GM18519 (cell line): Measurements from ENCODE around the gene PABPC1L.

ENCODE experiments used
- ATAC-seq: cut with Tn5 transposase; IDR thresholded peaks from one replicate; pipeline ENCODE4 v1.9.1; 2021; ENCODE audit warnings: mild to moderate bottlenecking, moderate library complexity; ENCODE audit not compliant: unreplicated experiment, low FRiP score

PABPC1L gene

DNA sequence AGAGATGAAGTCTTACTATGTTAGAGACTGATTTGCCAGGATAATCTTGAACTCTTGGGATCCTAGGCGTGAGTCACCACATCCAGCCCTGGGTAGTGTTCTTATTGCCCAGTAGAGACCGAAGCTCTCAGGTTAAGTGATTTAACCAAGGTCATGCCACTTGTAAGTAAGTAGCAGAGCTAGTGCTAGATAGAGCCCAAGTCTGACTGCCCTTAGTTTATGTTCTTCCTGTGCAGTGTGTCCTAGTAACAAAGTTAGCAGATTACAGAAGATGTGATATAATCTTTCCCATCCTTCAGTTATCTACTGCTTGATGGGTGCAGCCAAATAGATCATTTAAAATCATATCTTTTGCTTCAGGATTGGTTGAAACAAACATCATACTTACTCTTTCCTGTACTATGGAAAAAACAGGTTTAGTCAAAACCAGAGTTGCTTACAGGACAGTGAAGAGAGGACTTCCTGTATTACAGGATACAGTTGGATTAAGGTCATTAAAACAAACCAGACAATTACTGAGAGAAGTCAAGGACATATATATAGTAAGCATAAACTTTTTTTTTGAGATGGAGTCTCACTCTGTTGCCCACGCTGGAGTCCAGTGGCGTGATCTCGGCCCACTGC, 9.5 kb upstream of the PABPC1L start:
- ATAC-seq: no peak

DNA sequence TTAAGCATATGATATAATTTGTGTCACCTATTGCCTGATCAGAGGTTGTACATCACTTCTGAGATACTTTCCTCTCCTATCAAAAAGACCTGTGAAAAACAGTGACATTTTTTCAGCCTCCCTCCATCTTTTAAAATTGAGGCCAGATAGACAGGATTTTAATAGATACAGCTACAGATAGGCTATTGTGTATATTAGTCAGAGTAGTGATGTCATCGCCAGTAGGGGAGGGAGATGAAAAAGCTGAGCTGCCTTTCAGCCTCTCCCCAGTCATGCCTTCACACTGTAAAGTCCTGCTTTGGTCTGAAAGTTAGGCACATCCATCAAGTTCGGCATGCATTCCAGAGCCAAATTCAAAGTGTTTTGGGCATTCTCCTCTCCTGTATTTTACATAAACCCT, 7.9 kb upstream of the PABPC1L start:
- no peak for ATAC-seq

DNA sequence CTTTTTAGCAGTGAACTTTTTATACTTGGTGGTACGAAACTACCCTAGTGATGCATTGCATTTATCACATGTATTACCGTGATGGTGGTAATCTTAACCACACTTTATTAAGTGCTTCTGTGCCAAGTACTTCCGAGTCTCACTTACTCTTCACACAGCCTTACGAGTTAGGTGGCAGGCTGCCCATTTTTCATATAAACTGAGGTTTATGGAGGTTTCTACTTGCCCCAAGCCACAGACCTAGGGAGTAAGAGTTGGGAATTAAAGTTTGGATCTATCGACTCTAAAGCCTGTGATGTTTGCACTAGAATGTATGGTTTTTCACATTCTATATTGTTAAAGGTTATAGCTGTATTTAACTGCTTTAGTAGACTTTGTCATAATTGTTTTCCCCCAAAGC, 5.5 kb upstream of the PABPC1L start:
- no peak for ATAC-seq

DNA sequence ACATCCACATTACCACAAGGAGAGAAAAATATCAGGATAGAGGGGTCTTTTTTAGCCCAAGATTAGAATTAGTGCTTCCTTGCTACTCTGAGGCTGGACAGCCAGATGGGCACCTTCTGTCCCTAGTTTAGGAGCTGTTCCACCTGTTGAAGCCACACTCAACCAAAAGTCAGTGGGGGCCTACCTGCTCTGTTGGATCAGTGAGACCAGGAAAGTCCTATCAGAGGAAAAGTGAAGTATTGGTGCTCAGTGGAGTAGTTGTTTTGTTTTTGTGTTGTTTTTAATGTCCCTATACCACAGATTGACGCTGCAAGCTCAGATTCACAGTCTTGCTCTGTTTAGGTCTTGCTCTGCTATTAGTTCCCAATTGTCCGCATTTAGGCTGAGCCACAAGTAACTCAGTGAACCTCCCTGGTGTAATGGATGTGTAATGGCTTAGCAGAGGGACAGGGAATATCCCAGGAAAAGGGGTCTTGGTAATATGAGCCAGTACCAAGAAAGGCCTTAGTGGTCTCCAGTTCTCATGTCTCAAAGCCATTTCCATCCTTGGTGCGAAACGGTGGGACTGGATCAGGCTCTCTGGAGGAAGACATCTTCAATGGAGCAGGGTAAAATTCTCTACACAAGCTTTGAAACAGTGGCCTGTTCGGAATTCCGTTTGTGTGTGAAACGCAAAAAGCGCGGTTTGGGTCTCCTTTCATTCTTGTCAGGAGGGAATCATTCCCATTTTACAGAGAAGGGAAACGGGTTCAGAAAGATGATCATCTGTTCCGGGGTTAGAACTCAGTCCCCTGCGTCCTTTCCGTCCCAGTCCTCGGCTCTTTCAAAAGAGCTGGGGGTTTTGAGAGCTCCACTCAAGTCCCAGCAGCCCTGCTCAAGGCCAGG, 631 bp upstream of the PABPC1L start:
- ATAC-seq: no peak

DNA sequence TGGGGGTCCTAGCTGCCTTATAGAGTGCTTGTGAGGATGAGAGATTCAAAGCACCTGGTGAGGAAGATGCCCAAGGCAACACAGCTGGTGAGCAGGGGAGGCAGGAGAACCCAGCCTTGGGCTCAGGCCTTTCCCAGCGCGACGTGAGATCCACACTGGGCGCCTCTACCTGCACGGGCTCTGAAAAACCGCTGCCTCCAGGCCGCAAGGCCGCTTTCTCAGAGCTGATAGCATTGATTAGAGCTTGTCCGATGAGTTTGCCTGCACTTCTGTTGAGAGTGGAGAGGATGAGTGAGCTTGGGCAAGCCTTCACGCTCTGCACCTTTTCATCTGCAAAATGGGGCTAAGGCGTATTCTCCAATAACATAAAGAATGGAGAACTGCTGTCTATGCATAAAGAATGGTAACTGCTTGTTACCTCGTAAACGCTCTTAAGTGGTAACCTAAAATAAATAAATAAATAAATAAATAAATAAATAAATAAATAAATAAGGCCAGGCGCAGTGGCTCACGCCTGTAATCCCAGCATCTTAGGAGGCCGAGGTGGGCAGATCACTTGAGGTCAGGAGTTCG, 916 bp downstream of the PABPC1L start:
- no peak for ATAC-seq

DNA sequence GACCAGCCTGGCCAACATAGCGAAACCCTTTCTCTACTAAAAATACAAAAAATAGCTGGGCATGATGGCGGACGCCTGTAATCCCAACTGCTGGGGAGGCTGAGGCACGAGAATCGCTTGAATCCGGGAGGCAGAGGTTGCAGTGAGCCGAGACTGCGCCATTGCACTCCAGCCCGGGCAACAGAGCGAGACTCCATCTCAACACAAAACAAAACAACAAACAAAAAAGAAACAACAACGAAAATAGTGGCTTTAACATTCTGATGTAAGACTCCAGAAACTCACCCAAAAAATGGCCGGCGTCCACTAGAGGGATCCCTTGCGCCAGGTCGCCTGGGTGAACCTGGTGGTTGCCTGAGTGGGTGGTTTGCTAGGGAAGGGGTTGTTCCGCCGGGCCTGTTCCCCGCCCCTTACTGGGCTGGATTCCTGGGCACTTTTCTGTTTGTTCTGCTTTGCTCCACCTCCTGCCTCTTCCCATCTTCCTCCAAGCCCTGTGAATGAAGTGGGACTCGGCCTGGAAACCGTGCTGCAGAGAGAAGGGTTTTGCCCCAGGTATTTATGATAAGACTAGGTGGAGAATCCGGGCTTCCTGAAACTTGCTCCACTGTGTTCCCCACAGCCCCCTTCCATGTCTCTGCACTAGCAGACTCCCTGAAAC, 1.5 kb downstream of the PABPC1L start:
- ATAC-seq: no peak

DNA sequence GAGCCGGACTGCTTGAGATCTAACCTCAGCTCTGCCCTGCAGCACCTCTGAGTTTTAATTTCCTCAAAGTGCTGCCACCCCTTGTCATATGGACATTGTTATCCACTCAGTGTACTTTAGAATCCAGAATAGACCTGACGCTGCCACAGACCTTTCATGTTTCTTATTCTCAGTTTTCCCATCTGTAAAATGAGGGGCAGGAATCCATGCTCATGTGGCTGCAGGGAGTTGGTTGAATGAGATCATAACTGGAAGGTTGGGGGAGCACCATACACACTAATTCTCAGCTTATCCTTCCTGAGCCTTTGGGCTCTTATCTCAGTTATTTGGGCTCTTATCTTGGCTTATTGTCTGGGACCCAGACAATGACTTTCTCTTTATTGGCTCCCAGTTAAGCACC, 2.3 kb downstream of the PABPC1L start:
- ATAC-seq: no peak

DNA sequence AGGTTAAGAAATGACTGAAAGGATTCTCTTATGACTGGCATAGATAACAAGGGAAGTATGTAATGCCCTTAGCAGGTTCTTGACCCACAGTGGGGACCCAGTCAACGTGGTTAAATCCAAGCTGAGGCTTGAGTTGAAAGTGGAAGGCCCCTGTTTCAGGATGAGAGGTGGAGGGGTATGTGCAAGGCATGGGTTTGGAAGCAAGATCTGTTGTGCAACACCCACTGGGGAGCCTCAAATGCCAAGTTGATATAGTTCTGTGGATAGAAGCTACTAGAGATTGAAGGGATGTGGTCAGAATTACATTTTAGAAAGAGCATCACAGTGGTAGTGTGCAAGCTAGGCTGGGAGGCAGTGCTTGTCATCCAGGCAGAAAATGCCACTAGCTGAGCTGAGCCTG, 5.1 kb downstream of the PABPC1L start:
- no peak for ATAC-seq

DNA sequence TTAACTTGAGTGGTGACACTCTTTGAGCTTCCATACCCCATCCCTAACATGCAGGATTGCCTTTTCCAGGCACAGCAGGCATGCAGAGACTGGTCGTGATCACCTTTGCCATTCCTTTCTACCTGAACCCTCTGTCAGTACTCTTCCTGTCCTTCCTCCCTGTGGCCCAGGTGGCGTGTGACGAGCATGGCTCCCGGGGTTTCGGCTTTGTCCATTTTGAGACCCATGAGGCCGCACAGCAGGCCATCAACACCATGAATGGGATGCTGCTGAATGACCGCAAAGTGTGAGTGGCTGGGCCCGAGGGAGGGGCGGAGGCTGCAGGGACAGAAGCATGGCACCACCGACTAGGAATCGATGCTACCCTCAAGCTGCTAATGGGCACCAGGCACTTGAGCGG, 6.7 kb downstream of the PABPC1L start:
- no peak for ATAC-seq

DNA sequence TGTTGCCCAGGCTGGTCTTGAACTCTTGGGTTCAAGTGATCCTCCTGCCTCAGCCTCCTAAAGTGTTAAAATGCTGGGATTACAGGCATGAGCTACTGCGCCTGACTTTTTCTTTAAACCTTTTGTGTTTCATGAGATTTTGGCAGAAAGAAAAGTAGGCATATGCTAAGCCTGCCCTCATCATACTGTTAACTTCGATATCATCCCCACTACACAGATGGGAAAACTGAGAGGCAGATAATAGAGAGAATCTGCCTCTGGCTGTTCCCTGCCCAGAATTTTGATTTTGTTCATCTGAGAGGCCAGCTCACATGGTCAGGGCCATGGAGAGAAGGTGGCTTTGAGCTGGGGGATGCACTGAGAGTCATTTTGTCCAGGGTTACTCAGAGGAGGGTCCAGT, 7.5 kb downstream of the PABPC1L start:
- no peak for ATAC-seq

DNA sequence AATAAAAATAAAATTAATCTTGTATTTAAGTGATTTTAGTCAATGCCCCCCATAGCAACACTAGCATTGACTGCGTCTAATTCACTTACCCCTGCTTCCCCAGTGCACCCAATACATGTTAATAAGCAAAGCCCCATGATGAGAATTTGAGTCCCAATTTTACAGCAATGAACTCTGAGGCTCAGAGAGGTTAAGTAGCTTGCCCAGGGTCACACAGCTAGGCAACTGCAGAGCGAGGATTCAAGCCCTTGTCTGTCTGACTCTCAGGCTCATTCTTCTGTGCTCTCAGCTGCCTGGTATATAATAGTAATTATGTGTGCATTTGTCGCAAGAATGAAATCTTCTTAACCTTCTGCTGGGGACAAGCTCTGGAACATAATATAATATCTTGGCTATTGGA, 8.5 kb downstream of the PABPC1L start:
- ATAC-seq: no peak

DNA sequence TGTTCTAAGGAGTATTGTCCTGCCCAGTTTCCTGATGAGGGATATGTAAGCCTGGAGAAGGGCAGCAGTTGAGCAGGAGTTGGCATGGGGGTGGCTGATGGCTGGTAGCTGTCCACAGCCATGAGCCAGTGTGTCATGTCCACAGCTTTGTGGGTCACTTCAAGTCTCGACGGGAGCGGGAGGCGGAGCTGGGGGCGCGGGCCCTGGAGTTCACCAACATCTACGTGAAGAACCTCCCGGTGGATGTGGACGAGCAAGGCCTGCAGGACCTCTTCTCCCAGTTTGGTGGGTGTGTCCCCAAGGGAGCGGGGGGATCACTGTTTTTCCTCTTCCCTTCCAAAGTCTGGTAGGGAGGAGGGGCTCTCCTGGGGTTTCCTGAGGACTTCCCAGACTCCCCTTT, 8.9 kb downstream of the PABPC1L start:
- no peak for ATAC-seq

DNA sequence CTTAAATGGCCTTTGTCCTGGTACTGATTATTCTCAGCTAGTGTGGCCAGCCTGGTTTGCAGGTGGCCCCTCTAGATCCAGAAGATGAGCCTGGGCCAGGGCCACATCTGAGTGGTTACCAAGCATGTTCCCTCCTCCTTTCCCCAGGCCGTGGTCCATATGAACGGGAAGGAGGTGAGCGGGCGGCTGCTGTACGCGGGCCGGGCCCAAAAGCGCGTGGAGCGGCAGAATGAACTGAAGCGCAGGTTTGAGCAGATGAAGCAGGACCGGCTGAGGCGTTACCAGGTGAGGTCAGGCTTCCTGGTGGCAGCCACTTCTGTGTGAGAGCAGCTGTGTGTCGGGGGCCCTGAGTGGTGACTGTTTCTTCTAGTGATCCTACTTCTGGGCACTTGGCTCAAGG, 11.6 kb downstream of the PABPC1L start:
- no peak for ATAC-seq

DNA sequence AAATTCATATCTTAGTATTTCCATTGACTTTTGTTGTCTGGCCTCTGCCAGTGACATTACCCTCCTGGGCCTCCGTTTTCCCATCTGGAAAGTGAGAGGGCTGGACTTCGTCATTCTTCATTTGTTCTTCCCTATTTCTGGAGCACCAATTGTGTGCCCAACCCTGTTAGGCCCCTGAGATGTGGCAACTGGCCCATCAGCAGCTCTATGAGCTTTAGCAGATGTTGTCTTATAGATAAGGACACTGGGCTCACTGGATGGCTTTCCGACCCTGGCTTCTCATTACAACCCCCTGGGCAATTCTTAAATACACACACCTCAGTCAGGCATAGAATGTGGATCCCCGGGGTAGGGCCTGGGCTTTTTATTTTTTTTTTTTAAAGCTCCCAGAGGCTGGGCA, 14.7 kb downstream of the PABPC1L start:
- no peak for ATAC-seq

DNA sequence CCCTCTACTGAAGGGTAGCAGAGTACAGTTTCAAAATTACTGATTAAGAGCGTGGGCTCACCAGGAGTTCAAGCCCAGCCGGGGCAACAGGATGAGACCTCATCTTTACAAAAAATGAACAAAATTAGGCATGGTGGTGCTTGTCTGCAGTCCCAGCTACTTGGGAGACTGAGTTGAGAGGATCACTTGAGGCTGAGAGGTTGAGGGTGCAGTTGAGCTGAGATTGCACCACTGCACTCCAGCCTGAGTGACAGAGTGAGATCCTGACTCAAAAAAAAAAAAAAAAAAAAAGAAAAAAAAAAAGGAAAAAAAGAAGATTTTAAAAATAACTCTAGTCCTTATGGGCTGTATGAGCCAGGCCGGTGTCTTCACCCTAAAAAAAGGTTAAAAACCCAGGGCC, 18.7 kb downstream of the PABPC1L start:
- no peak for ATAC-seq

DNA sequence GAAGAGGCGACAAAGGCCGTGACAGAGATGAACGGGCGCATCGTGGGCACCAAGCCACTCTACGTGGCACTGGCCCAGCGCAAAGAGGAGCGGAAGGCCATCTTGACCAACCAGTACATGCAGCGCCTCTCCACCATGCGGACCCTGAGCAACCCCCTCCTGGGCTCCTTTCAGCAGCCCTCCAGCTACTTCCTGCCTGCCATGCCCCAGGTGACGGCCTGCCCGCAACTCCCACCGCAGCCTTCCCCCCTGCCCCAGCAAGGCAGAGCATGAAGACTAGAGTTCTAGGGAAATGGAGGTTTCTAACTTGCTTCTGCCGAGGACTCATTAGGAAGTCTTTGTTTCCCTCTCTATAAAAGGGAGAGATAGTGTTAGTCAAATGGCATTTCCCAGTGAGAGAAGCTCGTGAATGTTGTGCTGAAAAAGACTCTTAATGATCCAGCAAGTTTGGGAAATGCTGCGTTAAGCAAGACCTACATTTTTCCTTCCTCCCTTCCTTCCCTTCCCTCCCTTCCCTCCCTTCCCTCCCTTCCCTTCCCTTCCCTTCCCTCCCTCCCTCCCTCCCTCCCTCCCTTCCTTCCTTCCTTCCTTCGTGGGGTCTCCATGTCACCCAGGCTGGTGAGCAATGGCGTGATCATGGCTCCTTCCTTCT, 20.8 kb downstream of the PABPC1L start:
- ATAC-seq: no peak

DNA sequence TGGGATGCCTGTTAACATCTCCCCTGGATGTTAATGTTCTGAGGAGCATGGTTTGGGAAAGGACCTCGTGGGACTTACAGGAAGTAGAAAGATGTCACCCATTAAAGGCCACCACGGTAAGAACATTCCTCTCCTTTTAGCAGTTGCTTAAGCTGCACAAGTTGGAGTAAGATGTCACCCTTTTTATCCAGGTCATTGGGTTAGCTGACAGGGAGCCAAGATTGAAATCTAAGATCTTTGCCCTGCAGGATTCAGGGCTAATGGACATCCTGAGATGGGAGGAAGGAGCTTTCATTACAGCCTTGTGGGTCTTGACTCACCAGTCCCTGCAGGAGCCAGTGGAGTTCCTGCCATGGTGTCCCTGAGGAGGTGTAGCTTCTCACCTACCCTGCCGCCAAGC, 22.1 kb downstream of the PABPC1L start:
- ATAC-seq: no peak

DNA sequence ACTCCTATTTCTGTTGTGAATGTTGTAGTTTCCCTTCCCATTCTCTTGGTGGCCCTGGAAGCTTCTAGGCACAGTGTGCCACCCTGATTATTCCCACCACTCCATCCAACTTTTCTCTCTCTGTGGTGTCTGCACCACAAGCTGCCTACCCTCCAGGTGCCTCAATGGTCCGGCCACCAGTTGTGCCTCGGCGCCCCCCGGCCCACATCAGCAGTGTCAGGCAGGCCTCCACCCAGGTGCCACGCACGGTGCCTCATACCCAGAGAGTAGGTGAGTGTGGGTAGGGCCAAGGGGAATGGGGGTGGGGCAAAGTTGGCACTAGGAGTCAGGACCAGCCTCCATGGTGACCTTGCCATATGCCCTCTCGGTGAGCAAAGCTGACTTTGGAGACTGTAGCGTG, 23.1 kb downstream of the PABPC1L start:
- ATAC-seq: no peak

DNA sequence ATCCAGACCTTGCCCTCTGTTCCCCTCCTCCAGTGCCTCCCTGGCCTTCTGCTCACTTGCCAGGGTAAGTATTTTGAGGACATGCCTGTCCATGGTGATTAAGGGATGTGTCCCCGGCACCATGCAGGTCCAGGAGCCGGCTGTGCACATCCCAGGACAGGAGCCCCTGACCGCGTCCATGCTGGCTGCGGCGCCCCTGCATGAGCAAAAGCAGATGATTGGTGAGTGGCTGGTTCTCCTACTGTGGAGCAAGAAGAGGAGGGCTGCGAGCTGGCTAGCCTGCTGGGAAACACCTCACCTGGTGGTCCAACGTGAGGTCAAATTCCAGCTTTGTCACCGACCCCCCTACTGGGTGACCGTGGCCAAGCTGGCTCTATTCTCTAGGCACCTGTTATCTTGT, 26.6 kb downstream of the PABPC1L start:
- no peak for ATAC-seq

DNA sequence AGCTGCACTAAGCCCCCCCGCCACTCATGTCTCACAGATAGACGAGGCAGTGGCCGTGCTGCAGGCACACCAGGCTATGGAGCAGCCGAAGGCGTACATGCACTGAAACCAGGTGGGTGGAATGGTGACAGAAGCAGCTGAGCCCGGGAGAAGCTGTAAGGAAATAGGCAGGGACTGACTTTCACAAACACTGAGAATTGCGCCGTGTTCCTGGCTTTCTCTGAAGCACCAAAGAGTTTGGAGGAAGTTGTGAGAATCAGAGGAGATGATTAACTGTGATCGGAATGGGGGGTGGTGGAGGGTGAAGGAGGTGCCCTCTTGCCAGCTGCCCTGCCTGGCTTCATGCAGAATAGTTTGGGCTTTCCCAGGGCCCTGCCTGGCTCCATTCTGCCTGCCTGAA, 28.8 kb downstream of the PABPC1L start:
- no peak for ATAC-seq

DNA sequence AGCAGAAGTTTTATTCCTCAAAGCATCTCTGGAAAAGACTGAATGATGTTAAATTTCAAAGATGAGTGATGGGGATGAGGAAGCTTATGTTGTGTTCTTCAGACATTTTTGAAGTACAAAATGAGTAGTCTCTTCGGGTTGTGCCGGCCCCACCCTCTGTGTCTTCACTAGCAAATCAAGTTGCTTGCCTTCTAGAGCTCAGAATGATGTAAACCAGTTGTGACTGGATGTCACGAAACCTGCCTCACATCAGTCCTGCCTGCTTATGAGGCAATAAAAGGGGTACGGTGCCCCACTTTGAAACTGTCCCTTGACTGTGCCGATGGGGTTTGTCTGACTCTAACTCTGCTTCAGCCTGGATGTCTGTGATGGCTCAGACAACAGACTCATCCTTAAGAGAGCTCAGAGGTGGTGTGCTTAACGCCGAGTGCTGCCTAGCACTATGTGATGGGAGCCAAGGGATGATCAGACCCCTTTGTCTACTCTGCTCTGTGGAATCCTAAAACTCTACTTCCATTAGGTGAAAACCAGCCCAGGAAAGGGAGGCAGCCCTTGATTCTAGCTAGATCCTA, 31.3 kb downstream of the PABPC1L start:
- ATAC-seq: no peak
